ENCODE results near the gene ARHGEF33. TPM values are rescaled to one million over a fixed set of nuclear protein-coding genes. Genes with fewer than 3 reads are reported as not detected.

ARHGEF33 gene
- total and polyA plus RNA-seq, 2 of the 8 experiments (the other 6 are each of a cell fraction or from before 2014, with no cell fraction given): 0.09 to 0.95 TPM

- Histone ChIP-seq H3K4me3 (ENCODE audit: extremely low read depth in 1 of 4, insufficient read depth in 2 of 4, low read depth in 3 of 4, low read length in 4 of 4) (no peak overlapping the region), H2AFZ (ENCODE audit: low read length) (0 out of 2 replicates have a peak overlapping the region, but pooled peaks have one; percentile 49), H3K4me2 (ENCODE audit: insufficient read depth in 1 of 2, low read depth in 2 of 2, low read length in 2 of 2) (no peak overlapping the region), H4K8ac (ENCODE audit: extremely low read depth, insufficient read depth, low read length) (no peak overlapping the region), H2BK15ac (ENCODE audit: low read length) (no peak overlapping the region), H3K27me3 (replicated peaks in 1 of 4; ENCODE audit: control insufficient read depth in 3 of 4, extremely low read depth in 1 of 4, insufficient read depth in 3 of 4, low read length in 3 of 4) (no peaks in the 10 kb centered on the region), H3K18ac (ENCODE audit: extremely low read depth, low read length) (no peak overlapping the region), H3K23ac (ENCODE audit: insufficient read length) (no peak overlapping the region), H4K5ac (ENCODE audit: insufficient read length, low read depth, low read length) (no peak overlapping the region), H3K9ac (replicated peaks in 1 of 4; ENCODE audit: extremely low read depth in 1 of 4, low read depth in 3 of 4, low read length in 3 of 4) (no peak overlapping the region), H3K14ac (ENCODE audit: insufficient read length) (no peak overlapping the region), H2AK5ac (ENCODE audit: low read depth, low read length) (no peak overlapping the region), H3K27ac (ENCODE audit: low read depth, low read length) (no peak overlapping the region), H2BK20ac (ENCODE audit: low read length) (no peak overlapping the region), H4K91ac (replicated peaks; ENCODE audit: insufficient read length, low read length) (no peak overlapping the region), H2BK12ac (ENCODE audit: low read depth, low read length) (no peak overlapping the region), H3K79me2 (ENCODE audit: control insufficient read depth in 1 of 2, insufficient read depth in 2 of 2, low read length in 2 of 2) (no peaks in the 10 kb centered on the region), H2BK120ac (replicated peaks; ENCODE audit: low read depth, low read length) (no peak overlapping the region), H2BK5ac (ENCODE audit: low read depth, low read length) (no peak overlapping the region), H3K56ac (replicated peaks; ENCODE audit: insufficient read length, low read depth, low read length) (no peak overlapping the region), H3K23me2 (ENCODE audit: low read depth, low read length) (no peaks in the 10 kb centered on the region), H3K36me3 (ENCODE audit: control insufficient read depth in 2 of 4, insufficient read depth in 4 of 4, low read length in 3 of 4) (no peaks in the 10 kb centered on the region), H3K4me1 (replicated peaks in 1 of 4; ENCODE audit: control insufficient read depth in 3 of 4, insufficient read depth in 4 of 4, low read length in 3 of 4) (no peaks in the 10 kb centered on the region), H4K20me1 (replicated peaks in 1 of 2; ENCODE audit: control insufficient read depth in 1 of 2, insufficient read depth in 2 of 2, low read length in 2 of 2) (no peaks in the 10 kb centered on the region), H3K9me3 (ENCODE audit: insufficient read depth in 2 of 2, low read depth in 1 of 2, low read length in 1 of 2) (no peaks in the 10 kb centered on the region), H3K4ac (replicated peaks; ENCODE audit: insufficient read length, low read depth, low read length) (no peak overlapping the region), H3K79me1 (ENCODE audit: low read depth, low read length) (no peaks in the 10 kb centered on the region)
- 78% methylated on average over 5 of the region's 5 CpGs; no CpG with 5 or more reads in 1 of the 2 experiments for WGBS, 2 experiments (ENCODE audit: extremely low coverage in 1 of 2, insufficient coverage in 1 of 2, insufficient read length in 1 of 2, insufficient replicate concordance in 2 of 2, low coverage in 1 of 2, low lambda C conversion rate in 2 of 2, missing lambda C conversion rate in 1 of 2)
- no peak for DNase-seq (ENCODE audit: low read depth in 1 of 2, low spot score in 2 of 2)
- ChIA-PET CTCF (ENCODE audit: partially characterized antibody) (interaction anchor here (2.8 kb wide), 1 partner anchor 22 kb away, joined by 7 read pairs; the partner anchor contains the start of genes DHX57 and MORN2), POLR2A (ENCODE audit: partially characterized antibody) (no interaction called here)
- FAIRE-seq: no peak
- TF ChIP-seq E2F6 (IDR thresholded peaks at IDR 0.05): no peak
- peak; percentile 35; the same call in 1 of the 2 replicates for TF ChIP-seq USF2 (IDR thresholded peaks at IDR 0.05; ENCODE audit: low read length)
- TF ChIP-seq MAX (IDR thresholded peaks at IDR 0.05): 0 out of 2 replicates have a peak, but pooled peaks have one; percentile 7
Observed at GRCh38 chr2:38898256-38898655, 8.6 kb downstream of the ARHGEF33 start.
